NCI-H146 (cell line): ENCODE data around the gene AMDHD1.
A peak's percentile ranks its signal among the peaks of the same experiment; 100 is the strongest.

Source experiments
- DNase-seq: peaks from one replicate; lab custom pipeline; 2025; lab: John Stamatoyannopoulos, UW

AMDHD1 gene, protein sequence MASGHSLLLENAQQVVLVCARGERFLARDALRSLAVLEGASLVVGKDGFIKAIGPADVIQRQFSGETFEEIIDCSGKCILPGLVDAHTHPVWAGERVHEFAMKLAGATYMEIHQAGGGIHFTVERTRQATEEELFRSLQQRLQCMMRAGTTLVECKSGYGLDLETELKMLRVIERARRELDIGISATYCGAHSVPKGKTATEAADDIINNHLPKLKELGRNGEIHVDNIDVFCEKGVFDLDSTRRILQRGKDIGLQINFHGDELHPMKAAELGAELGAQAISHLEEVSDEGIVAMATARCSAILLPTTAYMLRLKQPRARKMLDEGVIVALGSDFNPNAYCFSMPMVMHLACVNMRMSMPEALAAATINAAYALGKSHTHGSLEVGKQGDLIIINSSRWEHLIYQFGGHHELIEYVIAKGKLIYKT

DNA sequence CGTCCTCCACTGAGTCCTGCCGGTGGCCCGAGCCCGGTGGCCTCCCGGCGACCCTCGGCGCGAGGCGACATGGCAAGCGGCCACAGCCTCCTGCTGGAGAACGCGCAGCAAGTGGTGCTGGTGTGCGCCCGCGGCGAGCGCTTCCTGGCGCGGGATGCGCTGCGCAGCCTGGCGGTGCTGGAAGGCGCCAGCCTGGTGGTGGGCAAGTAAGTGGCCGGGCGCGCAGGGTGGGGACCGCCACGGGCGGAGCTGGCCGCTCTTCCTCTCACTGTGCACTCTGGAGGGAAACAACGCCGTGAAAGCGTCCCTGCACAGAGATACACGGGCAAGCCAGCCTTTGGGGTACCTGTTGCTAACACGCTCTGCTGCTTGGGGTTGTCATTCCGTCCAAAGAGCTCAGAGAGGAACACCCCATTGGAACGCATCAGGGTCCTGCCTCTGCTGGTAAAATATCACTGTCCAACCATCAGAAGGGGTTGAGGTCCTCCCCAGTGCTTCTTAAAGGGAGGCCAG is at the start of gene AMDHD1:
TSS of gene AMDHD1 (plus strand) at position 2 of the 513 bp plus-strand sequence. CDS start at position 70, 68 bp downstream.
- peak; percentile 55 for DNase-seq

DNA sequence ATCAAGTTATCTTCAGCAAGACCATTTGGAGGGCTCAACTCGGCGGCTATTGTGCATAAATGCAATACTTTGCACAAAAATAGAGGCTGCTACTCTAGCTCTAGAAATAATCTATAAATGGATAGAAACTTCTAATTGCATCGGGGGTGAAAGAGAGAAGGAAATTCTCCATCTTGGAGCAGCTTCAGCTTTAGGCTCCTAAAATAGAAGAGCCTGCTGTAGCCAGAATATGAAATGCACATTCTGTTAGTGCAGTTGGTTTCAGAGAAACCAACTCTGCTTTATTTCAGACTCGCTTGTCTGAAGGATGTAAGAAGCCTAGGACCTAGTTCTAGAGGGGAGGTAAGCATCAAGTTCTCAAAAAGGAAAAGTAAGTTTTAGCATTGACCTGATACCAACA is 46.3 kb upstream of the AMDHD1 start:
- DNase-seq: no peak

DNA sequence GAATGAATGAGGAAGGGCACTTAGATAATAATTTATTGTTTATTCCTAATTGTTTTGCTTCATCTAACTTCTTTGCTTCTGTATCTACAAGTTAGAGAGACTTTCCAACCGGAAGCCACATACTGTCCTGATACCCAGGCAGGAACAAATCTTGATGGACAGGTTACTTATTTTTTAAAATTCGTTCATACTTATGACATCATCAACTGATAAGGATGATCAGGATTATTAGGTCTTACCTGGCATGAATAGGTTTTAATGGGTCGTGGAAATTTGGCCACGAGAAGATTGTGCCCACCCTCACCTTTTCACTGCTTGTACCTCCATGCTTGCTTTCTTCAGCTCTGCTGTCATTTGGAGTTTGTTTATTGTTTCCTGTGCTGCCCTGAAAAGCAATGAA is 45.0 kb upstream of the AMDHD1 start:
- DNase-seq: no peak

DNA sequence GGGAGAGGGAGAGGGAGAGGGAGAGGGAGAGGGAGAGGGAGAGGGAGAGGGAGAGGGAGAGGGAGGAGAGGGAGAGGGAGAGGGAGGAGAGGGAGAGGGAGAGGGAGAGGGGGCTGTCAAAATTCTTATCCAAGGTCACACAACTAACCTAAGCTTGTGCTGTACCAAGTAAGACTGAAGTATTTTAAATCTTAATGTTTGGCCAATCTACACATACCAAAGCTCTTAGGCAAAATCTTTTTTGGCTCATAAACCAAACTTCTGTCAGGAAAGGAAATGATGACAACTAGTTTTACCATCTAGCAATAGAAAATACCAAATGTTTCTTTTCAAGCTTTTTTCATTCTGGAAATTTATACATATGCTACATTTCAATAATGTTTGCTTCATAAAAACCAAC is 34.6 kb upstream of the AMDHD1 start:
- no peak for DNase-seq

DNA sequence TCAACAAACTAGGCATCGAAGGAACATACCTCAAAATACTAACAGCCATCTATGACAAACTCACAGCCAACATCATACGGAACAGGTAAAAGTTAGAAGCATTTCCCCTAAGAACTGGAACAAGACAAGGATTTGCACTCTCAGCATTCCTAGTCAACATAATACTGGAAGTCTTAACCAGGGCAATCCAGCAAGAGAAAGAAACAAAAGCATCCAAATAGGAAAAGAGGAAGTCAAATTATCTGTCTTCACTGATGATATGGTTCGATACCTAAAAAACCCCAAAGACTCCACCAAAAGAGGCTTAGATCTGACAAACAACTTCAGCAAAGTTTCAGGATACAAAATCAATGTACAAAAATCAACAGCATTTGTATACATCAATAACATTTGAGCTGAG is 33.3 kb upstream of the AMDHD1 start:
- DNase-seq: no peak

DNA sequence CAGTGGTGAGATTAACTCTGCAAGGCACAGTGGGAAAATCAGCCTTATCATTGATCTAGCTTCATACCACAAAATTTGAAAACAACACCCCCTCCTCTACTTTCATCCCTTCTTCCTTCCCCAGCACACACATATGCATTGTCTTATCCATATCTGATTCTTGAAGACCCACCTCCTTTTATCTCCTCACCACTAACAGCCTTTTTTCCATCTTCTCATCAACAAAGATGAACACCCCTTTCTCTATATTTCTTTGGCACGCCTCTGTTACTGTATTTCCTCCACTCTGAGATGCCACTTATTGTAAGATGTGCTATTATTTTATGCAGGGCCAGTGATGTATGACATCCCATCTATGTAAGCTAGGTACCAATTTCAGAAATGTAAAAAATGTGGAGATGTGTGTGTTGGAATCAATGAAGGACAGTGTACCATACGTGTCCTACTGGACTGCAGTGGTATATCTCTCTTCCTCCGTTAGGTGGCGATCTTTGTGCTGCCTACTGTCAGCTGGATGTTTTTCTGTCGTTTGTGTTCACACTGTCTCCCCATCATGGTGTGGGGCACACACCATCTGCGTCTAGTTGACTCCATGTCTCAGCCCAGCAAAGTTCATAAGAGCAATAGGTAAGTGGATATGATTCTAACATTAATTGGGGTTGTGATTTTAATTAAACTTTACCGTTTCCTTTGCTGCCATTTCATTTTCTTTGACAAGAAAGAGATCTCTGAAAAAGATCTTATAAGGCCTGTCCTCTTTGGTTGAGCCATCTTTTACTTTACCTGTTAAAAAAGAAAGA is 24.7 kb upstream of the AMDHD1 start:
- DNase-seq: peak; percentile 57

DNA sequence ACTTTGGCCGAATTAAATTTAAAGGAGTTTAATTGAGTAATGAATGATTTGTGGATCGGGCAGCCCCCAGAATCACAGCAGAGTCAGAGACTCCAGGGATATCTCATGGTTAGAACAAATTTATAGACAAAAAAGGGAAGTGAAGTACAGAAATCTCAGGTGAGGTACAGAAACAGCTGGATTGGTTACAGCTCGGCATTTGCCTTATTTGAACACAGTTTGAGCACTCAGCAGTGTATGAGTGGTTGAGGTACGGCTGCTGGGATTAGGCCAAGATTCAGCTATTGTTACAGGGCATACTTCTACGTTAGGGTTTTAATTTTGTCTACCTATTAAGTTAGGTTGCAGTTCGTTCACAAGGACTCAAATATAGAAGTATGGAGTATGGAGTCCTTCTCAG is 24.0 kb upstream of the AMDHD1 start:
- DNase-seq: no peak

DNA sequence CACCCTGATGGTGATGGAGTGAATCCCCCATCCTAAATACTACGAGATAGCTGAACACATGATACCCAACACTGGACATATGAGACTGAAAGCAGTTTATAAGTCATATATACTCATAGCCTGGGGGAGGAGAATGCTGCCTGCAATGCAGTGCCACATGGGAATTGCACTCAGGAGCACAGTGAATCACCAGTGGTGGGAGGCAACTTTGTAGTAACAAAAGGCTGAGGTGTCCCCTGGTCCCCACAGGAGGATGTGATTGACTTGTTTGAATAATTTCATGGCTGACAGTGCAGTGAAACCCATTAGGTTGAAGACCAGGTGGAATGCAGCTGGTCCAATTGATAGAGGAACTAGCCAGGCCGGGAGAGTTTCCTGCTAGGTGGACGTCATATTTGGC is 20.9 kb upstream of the AMDHD1 start:
- DNase-seq: no peak

DNA sequence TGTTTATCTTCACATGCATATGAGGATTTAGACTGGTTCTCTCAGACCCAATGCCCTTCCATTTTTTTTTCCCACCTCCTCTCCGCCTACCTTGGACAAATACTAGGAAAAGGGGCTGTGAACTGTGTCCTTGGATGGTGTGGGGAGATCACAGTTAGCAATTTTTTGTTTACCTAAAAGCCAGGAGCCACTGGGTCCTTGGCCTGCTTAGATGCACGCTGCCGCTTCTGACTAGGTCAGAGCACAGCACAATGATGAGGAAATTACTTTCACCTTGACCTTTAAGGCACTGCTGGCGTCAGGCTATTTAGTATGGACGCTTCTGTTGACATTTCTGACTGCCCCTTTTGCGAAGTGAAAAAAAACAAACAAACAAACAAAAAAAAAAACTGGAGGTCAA is 2.6 kb upstream of the AMDHD1 start:
- no peak for DNase-seq

DNA sequence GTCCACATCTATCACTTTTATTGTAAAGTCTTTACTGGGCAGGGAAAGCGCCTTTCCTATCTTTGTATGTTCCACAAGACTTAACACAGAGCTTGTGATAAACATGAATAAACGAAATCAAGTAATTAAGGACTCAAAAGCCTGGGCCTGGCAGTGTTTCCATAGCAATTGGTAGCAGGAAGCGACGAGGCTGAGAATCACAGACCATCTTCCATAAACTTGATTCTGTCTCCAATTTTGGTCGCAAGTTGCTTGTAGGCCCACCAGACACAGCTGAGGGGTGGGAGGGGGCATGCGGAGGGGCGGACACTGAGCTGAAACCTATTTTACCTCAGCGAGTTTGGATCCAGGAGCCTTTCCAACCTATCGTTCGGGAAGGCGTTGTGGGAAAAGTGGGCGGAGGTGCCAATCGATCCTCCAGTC is 1.0 kb upstream of the AMDHD1 start:
- no peak for DNase-seq

DNA sequence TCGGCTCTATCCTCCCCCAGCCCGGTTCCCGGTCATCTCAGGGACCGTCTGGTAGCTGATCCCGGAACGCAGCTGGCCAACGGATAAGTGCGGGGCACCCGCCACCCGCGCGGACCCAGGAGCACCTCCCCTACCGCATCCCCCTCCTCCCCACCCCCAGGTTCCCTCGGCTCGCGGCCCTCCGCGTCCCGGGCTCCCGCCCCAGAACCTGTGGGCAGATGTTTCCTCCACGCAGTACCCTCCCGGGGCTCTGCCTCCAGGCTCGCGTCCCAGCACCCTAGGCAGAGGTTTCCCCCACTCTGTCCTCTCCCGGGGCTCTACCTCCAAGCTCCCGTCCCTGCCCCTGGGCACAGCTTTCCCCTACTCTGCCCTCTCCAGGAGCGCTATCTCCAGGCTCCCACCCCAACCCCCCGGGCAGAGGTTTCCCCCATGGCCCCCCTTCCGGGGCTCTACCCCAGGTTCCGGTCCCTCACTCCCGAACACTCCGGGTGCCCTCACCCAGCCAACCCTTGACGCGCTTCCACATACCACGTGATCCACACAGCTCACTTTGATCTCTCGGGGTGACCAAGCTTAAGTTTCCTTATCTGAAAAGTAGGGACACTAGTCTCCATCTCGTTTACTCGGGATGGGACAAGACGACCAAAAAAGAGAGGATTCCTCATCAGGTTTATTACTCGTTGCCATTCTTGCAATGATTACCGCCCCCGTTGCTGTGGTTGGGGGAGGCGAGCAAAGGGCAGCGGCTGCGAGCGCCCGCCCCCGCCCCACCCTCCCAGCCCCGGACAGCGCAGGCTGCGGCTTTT is 404 bp upstream of the AMDHD1 start, which contains the start of gene CCDC38:
TSS of gene CCDC38 (minus strand) at position 91 of the 806 bp plus-strand sequence. CDS start 6,105 bp downstream, outside the sequence.
- DNase-seq: peak; percentile 87

DNA sequence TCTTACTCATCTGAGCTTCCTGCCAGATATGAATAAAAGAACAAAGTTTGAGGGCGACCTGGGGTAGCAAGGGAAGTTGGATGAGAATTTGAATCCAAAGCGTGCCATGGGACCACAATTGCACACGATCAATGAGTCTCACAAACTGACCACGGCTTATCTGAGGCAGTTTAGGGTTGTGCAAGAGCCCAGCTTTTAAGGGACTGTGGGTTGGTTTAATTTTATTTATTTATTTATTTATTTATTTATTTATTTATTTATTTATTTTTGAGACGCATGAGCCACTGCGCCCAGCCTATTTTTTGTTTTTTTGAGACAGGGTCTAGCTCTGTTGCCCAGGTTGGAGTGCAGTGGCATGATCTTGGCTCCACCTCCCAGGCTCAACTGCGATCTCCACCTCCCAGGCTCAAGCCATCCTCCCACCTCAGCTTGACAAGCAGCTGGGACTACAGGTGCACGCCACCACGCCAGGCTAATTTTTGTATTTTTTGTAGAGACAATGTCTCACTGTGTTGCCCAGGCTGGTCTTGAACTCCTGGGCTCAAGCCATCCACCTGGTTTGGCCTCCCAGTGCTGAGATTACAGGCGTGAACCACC is 1.1 kb downstream of the AMDHD1 start:
- no peak for DNase-seq

DNA sequence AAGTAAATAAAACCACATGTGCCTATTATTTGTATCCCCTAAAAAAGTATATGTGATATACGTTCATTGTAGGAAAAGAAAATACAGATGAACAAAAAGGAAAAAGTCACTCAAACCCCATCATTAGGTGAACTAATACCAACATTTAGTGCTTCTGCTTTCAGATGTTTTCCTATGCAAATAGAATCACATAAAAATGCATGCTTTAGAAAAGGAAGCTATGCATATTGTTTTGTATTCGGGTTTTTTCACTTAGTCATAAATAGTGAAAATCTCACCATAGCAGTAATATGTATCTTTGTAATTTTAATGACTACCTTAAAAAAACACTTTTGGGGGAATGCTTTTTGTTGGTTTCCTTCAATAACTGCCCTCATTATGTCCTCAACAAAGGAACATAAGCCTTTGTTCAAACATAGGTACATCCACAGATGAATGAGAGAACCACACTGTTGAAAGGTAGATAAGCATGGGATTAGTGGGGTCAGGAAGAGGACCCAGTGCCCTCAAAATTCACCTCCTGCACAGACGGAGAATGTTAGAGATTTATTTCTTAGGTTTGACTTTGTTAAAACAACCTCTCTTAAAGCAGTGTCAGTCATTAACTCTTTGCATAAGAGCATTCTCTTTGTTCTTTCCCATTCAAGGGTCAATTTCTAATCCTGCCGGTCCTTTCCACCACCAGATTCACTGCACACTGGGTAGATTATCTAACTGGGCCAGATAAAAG is 6.5 kb downstream of the AMDHD1 start:
- DNase-seq: peak; percentile 56

DNA sequence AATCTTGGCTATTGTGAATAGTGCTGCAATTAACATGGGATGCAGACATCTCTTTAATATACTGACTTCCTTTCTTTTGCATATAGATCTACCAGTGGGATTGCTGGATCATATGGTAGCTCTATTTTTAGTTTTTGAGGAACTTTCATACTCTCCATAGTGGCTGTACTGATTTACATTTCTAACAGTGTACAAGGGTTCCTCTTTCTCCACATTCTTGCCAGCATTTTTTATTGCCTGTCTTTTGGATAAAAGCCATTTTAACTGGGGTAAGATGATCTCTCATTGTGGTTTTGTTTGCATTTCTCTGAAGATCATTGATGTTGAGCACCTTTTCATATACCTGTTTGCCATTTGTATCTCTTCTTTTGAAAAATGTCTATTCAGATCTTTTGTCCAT is 8.4 kb downstream of the AMDHD1 start:
- no peak for DNase-seq

DNA sequence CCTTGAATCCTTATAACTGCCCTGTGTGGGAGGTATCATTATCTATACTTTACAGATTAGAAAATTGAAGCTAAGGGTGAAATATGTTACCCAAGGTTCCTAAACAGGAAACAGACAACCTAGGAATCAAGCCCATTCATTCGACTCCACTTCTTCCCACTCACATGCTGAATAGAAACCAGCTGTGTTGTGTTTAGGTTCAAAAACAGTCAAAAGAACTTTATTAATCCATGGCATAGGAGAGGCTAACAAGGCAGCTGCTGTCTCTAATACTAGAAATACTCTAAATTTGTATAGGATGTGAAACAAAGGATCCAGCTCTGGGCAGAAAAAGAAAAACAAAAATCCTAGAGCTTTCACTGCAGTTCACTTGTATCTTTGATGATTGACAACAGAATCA is 9.9 kb downstream of the AMDHD1 start:
- DNase-seq: no peak

DNA sequence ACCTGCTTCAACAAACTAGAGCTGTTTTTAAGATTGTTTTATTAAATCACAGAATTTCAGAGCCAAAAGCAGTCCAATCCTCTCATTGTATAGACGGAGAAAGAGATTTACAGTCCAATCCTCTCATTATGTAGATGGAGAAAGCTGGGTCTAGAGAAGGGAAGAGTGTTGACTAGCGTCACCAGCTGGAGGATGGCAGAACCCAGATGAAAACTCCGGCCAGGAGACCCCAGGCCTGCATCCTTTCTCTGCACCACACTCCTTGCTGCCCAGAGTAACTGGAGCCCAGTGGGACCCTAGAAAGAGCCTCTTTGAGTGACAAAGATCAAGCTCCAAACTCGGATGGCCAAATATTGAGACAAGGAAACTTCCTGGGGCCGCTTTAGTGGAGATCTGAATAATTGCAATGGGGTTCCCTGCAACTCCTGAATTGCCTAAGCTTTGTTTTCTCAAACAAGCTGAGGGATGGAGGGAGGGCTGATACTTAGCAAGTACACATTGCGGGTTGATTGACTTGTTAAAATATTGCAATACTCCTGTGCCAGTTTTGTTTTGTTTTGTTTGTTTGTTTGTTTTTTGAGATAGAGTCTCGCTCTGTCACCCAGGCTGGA is 12.5 kb downstream of the AMDHD1 start:
- no peak for DNase-seq

DNA sequence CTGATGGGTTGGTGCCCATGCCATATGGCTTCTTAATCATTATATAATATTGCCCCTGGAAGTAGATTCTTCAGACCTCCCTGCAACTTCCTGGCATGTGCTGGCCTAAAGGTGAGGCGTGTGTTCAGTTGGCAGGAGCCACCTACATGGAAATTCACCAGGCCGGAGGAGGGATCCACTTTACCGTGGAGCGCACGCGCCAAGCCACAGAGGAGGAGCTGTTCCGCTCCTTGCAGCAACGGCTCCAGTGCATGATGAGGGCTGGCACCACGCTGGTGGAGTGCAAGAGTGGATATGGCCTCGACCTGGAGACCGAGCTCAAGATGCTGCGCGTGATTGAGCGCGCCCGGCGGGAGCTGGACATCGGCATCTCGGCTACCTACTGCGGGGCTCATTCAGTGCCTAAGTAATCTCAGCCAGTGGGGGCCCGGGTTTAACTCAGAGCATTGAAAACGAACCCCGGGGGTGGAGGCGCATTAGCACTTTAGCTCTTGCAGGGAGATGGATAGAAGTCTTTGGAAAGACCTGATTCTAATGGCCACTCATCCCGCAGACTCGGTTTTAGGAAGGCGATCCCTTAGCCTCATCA is 13.5 kb downstream of the AMDHD1 start:
- no peak for DNase-seq

DNA sequence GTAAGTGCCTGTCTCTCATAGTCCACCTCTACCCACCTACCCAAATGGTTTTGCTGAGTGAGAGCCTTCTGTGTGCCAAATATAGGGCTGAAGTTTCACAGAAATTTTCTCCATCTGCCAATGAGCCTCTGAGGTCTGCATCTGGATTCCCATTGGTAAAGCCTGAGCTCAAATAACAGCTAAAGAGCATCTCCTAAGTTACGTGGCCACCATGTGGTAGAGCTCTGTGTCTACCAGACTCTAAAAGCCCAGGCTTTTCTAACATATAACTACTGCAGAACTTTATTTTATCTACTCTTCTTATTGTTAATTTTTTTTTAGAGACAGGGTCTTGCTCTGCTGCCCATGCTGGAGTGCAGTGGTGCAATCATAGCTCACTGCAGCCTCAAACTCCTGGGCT is 16.0 kb downstream of the AMDHD1 start:
- peak; percentile 13 for DNase-seq

DNA sequence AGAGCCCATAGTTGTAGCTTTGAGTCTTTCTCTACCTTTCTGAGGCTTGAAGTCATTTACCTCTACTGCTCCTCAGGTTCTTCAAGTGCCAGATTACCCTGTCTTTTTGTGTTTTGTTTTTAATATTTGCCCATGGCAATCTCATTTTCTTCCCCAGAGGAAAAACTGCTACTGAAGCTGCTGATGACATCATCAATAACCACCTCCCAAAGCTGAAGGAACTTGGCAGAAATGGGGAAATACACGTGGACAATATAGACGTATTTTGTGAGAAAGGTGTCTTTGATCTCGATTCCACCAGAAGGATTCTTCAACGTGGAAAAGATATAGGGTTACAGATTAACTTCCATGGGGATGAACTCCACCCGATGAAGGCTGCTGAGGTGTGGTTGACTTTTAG is 17.1 kb downstream of the AMDHD1 start:
- DNase-seq: no peak

DNA sequence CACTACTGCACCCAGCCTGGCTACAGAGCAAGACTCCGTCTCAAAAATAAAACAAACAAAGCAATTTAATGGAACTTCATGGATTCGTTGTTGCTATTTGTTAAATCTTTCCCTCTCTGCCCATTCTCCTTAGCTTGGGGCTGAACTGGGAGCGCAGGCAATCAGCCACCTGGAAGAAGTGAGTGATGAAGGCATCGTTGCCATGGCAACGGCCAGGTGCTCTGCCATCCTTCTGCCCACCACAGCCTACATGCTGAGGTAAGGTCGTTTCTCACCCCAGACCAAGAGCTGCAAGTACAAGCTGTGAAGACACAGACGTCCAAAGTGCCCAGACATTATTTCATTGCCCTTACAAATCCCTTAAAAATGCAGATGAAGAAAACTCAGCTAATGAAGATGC is 19.1 kb downstream of the AMDHD1 start:
- peak; percentile 77 for DNase-seq
